Smooth muscle cell (in vitro differentiated cells): ENCODE data around the gene ARID1B. TPM values are rescaled to one million over a fixed set of nuclear protein-coding genes. Genes with fewer than 3 reads are reported as not detected.

Source experiments
- DNase-seq: peaks from one replicate; lab custom pipeline; 2025; ENCODE audit not compliant: unreplicated experiment; lab: John Stamatoyannopoulos, UW
- H2AFZ ChIP-seq: fragments of 200-600 bp; sonication (generic); 2 replicates; pipeline ENCODE4 v1.6.0; 2016; ENCODE audit warnings: antibody characterized with exemption, low read depth, mild to moderate bottlenecking
- H3F3A ChIP-seq: fragments of 200-600 bp; sonication (generic); 2 replicates; pipeline ENCODE4 v1.6.0; 2017; ENCODE audit warnings: antibody characterized with exemption, low read depth
- H3K27ac ChIP-seq: fragments of 200-600 bp; sonication (generic); 2 replicates; pipeline ENCODE4 v1.5.1; 2016; ENCODE audit warnings: low read depth, mild to moderate bottlenecking
- H3K27me3 ChIP-seq: fragments of 200-600 bp; sonication (generic); 2 replicates; pipeline ENCODE4 v1.6.1; 2016; ENCODE audit warnings: low read depth, mild to moderate bottlenecking
- H3K36me3 ChIP-seq: fragments of 200-600 bp; sonication (generic); 2 replicates; pipeline ENCODE4 v1.5.1; 2016; ENCODE audit warnings: low read depth
- H3K4me1 ChIP-seq: fragments of 200-600 bp; sonication (generic); 2 replicates; pipeline ENCODE4 v1.5.1; 2016; ENCODE audit warnings: low read depth
- H3K4me2 ChIP-seq: fragments of 200-600 bp; sonication (generic); 2 replicates; pipeline ENCODE4 v1.6.0; 2016; ENCODE audit warnings: mild to moderate bottlenecking
- H3K4me3 ChIP-seq: fragments of 200-600 bp; sonication (generic); 2 replicates; pipeline ENCODE4 v1.5.1; 2016; ENCODE audit warnings: mild to moderate bottlenecking
- H3K79me2 ChIP-seq: fragments of 200-600 bp; sonication (generic); 2 replicates; pipeline ENCODE4 v1.6.0; 2016; ENCODE audit warnings: low read depth, mild to moderate bottlenecking
- H3K9ac ChIP-seq: fragments of 200-600 bp; sonication (generic); 2 replicates; pipeline ENCODE4 v1.6.0; 2016; ENCODE audit warnings: low read depth
- H3K9me3 ChIP-seq: fragments of 200-600 bp; sonication (generic); replicated peaks from 2 replicates; pipeline ENCODE4 v1.5.1; 2016; ENCODE audit warnings: low read depth
- H4K20me1 ChIP-seq: fragments of 200-600 bp; sonication (generic); 2 replicates; pipeline ENCODE4 v1.6.0; 2016; ENCODE audit warnings: low read depth
- CTCF ChIP-seq: fragments of 200-600 bp; sonication (generic); IDR thresholded peaks from 2 replicates; pipeline ENCODE4 v1.5.1; 2017; ENCODE audit warnings: borderline replicate concordance, mild to moderate bottlenecking, antibody characterized with exemption; ENCODE audit not compliant: insufficient read depth, poor library complexity, severe bottlenecking
- WGBS: methylation state at CpG from one replicate; pipeline ENCODE4 v1.1.7; 2016; ENCODE audit warnings: low lambda C conversion rate; 5-methylcytosine and 5-hydroxymethylcytosine counted together
- polyA plus RNA-seq: library from polyadenylated mRNA; unstranded; fragments of >200 nt; fragmentation: Nextera tagmentation; extraction: Ambion mirVana; gene quantifications from 2 replicates; pipeline ENCODE4 v1.2.1, GENCODE V29; 2016
- total RNA-seq: library from RNA; depleted of rRNA; stranded (reverse); fragments of >200 nt; gene quantifications from 2 replicates; pipeline ENCODE4 v1.2.3, GENCODE V29; 2014

Gene ARID1B
- total and polyA plus RNA-seq, 2 experiments from 2014 or later, result 30.1 to 65.4 TPM

GRCh38 chr6:156779206-156780094, 2.3 kb downstream of the ARID1B start:
- Histone ChIP-seq H3K27me3 (no peaks in the 10 kb centered on the region), H4K20me1 (peaks cover 48% of the 10 kb centered on the region), H3K9me3 (no peaks in the 10 kb centered on the region), H3K9ac (peak overlapping the region; percentile 91), H3K4me3 (peak overlapping the region; percentile 64), H3K27ac (peak overlapping the region; percentile 83), H3K4me1 (peaks cover 60% of the 10 kb centered on the region), H3K36me3 (no peaks in the 10 kb centered on the region), H3F3A (peaks cover 13% of the 10 kb centered on the region), H2AFZ (no peak overlapping the region), H3K79me2 (peaks cover 67% of the 10 kb centered on the region), H3K4me2 (peak overlapping the region; percentile 91)
- under 1% methylated on average over 48 of the region's 108 CpGs for WGBS
- no peak for DNase-seq
- TF ChIP-seq CTCF, result no peak

- Histone ChIP-seq H3K27ac (peak overlapping the region; percentile 83), H3F3A (peaks cover 13% of the 10 kb centered on the region), H3K9ac (peak overlapping the region; percentile 91), H3K9me3 (no peaks in the 10 kb centered on the region), H3K4me3 (peak overlapping the region; percentile 64), H3K4me2 (peak overlapping the region; percentile 91), H2AFZ (no peak overlapping the region), H3K27me3 (no peaks in the 10 kb centered on the region), H3K4me1 (peaks cover 53% of the 10 kb centered on the region), H3K79me2 (peaks cover 72% of the 10 kb centered on the region), H4K20me1 (peaks cover 55% of the 10 kb centered on the region), H3K36me3 (no peaks in the 10 kb centered on the region)
- no peak for TF ChIP-seq CTCF
- 2% methylated on average over 9 of the region's 9 CpGs for WGBS
- no peak for DNase-seq
Measured at GRCh38 chr6:156780102-156780641, 3.0 kb downstream of the ARID1B start.

DNA sequence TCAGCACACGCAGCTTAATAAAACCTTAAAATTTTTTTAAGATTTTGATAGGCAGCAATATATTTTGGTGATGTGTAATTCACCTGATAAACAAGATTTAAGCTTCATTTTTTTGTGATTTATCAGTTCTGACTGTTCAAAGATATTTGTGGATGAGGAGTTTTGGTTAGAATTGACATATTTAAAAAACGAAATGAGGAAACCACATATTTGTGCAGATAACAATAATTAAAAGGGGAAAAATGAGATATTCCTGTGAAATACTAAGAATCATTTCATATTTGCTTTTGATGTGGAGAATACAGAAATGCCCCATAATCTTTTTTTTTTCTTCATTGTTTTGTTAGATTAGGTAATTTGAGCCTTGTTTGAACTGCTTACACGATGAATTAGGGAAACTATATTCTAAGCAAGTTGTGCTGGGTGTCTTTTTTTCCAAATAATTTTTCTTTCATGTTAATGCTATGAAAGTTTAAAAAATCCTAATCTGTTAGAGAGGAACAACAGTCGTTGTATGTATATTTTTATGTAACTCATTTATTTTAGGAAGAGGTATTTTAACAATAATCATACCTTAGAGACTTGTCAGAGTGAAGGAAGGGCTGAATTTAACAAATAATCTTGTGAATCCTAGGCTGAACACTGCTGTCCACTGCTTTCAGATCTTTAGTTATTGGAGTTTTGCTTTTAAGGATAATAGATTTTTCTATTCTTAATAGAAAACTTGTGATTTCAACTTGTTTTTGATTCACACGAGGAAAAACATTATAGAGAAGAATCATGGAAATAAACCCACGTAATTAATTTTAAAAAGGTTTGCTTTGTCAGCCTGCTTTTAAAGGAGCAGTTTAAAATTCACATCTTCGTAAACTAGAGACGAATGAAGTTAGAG, 4.0 kb downstream of the ARID1B start:
- peaks cover 72% of the 10 kb centered on the region for H3K79me2 ChIP-seq
- H3K4me3 ChIP-seq, result peak overlapping the region; percentile 64
- H3K4me2 ChIP-seq, result peak overlapping the region; percentile 91
- peaks cover 7% of the 10 kb centered on the region for H3F3A ChIP-seq
- peaks cover 66% of the 10 kb centered on the region for H4K20me1 ChIP-seq
- H3K9me3 ChIP-seq, result no peaks in the 10 kb centered on the region
- H3K36me3 ChIP-seq, result no peaks in the 10 kb centered on the region
- peak overlapping the region; percentile 83 for H3K27ac ChIP-seq
- H3K4me1 ChIP-seq, result peaks cover 43% of the 10 kb centered on the region
- H3K27me3 ChIP-seq, result no peaks in the 10 kb centered on the region
- peak overlapping the region; percentile 53 for H3K9ac ChIP-seq
- WGBS, result 33% methylated on average over 8 of the region's 8 CpGs
- DNase-seq, result no peak
- TF ChIP-seq CTCF, result no peak
- no peak overlapping the region for H2AFZ ChIP-seq
